Tongue (tissue), 2 donors: Measurements from ENCODE around the gene ETV2. TPM values are rescaled to one million over a fixed set of nuclear protein-coding genes. Genes with fewer than 3 reads are reported as not detected.
"Not testable (repeated sequence)": the region's sequence is repeated elsewhere in the genome, so short reads cannot be mapped to it uniquely, and the experiment has no call there.

Experiments
- DNase-seq: peaks from one replicate; pipeline ENCODE4 v3.0.0-alpha.2; 2015
- total RNA-seq: library from RNA; depleted of rRNA; stranded (reverse); fragments of >200 nt; gene quantifications from one replicate; pipeline ENCODE4 v1.2.3, GENCODE V29; 2014

The ETV2 gene
- total RNA-seq, result not detected

GRCh38 chr19:35641515-35642151 is at the start of gene ETV2:
ETV2 (plus strand) TSS chr19:35641745; CDS start chr19:35642461, 716 bp downstream.
- peak; percentile 34 for DNase-seq

- DNase-seq, result peak; percentile 71
Observed at GRCh38 chr19:35592226-35592625, 49.3 kb upstream of the ETV2 start.

GRCh38 chr19:35595026-35595425 is 46.5 kb upstream of the ETV2 start:
- DNase-seq, result not testable (repeated sequence)

- no peak for DNase-seq
Observed at GRCh38 chr19:35595928-35596327, 45.6 kb upstream of the ETV2 start.

GRCh38 chr19:35596366-35596999 is 45.1 kb upstream of the ETV2 start:
- DNase-seq, result no peak

GRCh38 chr19:35601971-35602370 is 39.6 kb upstream of the ETV2 start:
- no peak for DNase-seq

GRCh38 chr19:35604436-35604835 is 37.1 kb upstream of the ETV2 start:
- not testable (repeated sequence) for DNase-seq

GRCh38 chr19:35607170-35607569 is 34.4 kb upstream of the ETV2 start:
- DNase-seq, result not testable (repeated sequence)

- DNase-seq, result no peak
Observed at GRCh38 chr19:35607661-35608060, 33.9 kb upstream of the ETV2 start.

GRCh38 chr19:35608251-35608650 is 33.3 kb upstream of the ETV2 start:
- no peak for DNase-seq

GRCh38 chr19:35609851-35610353 is 31.6 kb upstream of the ETV2 start:
- no peak for DNase-seq

- DNase-seq, result no peak
Observed at GRCh38 chr19:35612224-35612558, 29.4 kb upstream of the ETV2 start.

GRCh38 chr19:35612559-35613321 is 28.8 kb upstream of the ETV2 start, which contains the start of gene HAUS5:
HAUS5 (plus strand) TSS chr19:35612735; CDS start chr19:35612795, 60 bp downstream.
- DNase-seq, result peak; percentile 96

- no peak for DNase-seq
Observed at GRCh38 chr19:35613574-35613973, 28.0 kb upstream of the ETV2 start.

- DNase-seq, result no peak
Observed at GRCh38 chr19:35615036-35615435, 26.5 kb upstream of the ETV2 start.

GRCh38 chr19:35618857-35619256 is 22.7 kb upstream of the ETV2 start:
- DNase-seq, result no peak

GRCh38 chr19:35619290-35619923 is 22.1 kb upstream of the ETV2 start:
- DNase-seq, result no peak

- no peak for DNase-seq
Observed at GRCh38 chr19:35620001-35620400, 21.5 kb upstream of the ETV2 start.

GRCh38 chr19:35621708-35622107 is 19.8 kb upstream of the ETV2 start:
- DNase-seq, result no peak

GRCh38 chr19:35622750-35623149 is 18.8 kb upstream of the ETV2 start:
- no peak for DNase-seq

- no peak for DNase-seq
Observed at GRCh38 chr19:35623327-35624010, 18.1 kb upstream of the ETV2 start.

- no peak for DNase-seq
Observed at GRCh38 chr19:35628264-35628564, 13.3 kb upstream of the ETV2 start.
